GM12872 (cell line): ENCODE measurements around the gene CAPN9.

Source experiments
- TF ChIP-seq, protein P1 (sequence below): IDR thresholded peaks from 3 replicates; pipeline ENCODE4 v1.5.1; 2011; ENCODE audit warnings: low read depth, mild to moderate bottlenecking, low read length, moderate library complexity; ENCODE audit not compliant: insufficient read depth

The CAPN9 gene

DNA sequence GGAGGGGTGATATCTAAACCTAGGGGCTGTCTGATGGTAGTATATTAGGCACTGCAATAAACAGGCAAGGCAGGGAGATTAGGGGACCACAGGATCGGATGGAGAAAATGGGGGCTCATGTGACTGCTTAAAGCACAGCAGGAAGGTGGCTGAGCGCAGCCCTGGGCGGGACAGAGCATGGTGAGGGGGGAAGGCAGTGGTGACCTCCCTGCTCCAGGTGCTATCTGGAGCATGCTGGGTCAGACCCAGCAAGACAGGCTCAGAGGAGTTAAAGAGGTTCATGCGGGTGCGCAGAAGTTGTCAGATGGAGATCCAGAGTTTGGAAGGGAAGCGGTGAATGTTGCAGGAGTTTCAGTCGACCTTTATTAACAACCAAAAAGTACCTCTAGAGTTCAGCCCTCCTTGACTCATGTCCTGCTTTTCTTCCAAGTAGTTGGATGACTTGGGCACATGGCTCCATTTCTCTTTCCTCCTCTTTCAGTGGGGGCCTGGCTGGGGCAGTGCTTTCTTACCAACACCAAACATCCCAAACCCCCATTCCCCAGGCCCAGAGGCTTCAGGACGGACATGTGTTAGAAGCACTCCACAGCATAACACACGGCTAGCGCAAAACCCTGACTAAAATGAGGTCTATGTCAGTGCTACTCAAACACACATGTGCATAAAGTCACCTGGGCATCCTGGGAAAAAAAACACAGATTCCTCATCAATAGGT is 41.5 kb downstream of the CAPN9 start:
- TF ChIP-seq, protein P1, sequence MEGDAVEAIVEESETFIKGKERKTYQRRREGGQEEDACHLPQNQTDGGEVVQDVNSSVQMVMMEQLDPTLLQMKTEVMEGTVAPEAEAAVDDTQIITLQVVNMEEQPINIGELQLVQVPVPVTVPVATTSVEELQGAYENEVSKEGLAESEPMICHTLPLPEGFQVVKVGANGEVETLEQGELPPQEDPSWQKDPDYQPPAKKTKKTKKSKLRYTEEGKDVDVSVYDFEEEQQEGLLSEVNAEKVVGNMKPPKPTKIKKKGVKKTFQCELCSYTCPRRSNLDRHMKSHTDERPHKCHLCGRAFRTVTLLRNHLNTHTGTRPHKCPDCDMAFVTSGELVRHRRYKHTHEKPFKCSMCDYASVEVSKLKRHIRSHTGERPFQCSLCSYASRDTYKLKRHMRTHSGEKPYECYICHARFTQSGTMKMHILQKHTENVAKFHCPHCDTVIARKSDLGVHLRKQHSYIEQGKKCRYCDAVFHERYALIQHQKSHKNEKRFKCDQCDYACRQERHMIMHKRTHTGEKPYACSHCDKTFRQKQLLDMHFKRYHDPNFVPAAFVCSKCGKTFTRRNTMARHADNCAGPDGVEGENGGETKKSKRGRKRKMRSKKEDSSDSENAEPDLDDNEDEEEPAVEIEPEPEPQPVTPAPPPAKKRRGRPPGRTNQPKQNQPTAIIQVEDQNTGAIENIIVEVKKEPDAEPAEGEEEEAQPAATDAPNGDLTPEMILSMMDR = no peak

DNA sequence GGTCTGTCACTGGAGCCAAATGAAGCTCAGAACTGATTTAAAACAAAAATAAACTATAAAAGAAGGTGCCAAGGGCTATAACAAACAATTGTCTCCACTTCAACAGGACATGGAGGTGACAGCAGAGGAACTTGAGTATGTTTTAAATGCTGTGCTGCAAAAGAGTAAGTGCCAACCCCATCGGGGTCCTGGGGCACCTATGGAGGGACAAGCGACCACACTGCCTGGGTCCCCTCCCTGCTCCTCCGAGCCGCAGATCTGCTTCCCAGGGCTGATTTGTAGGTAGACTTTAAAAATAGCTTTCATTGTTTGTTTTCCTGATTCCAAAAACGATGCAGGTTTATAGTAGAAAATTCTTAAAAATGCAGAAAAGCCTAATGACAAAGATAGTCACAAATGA is 42.8 kb downstream of the CAPN9 start:
- TF ChIP-seq, protein P1 = no peak

DNA sequence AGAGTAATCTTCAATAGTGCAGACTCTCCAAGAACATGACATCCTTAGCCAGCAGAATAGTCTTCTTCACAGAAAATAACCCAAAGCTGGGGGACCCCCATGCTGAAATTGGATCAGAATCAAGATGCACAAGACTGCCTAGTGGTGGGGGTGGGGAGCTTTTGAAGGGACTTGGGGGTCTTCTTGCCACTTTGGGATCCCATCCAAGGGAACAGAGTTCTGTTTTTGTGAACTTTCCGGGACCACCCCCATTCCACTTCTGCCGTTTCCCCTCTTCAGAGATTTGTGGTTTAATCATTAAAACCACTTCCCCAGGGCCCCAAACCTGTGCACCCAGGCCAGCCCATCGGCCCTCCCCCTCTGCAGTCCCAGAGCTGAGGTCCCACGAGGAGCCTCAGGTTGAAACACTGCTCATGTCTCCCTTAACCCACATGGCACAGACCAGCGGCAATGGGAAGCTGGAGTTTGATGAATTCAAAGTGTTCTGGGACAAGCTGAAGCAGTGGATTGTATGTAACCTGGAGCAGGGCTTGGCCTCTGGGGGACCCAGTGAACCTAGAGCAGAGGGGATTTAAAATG is 44.9 kb downstream of the CAPN9 start:
- TF ChIP-seq, protein P1 = no peak

DNA sequence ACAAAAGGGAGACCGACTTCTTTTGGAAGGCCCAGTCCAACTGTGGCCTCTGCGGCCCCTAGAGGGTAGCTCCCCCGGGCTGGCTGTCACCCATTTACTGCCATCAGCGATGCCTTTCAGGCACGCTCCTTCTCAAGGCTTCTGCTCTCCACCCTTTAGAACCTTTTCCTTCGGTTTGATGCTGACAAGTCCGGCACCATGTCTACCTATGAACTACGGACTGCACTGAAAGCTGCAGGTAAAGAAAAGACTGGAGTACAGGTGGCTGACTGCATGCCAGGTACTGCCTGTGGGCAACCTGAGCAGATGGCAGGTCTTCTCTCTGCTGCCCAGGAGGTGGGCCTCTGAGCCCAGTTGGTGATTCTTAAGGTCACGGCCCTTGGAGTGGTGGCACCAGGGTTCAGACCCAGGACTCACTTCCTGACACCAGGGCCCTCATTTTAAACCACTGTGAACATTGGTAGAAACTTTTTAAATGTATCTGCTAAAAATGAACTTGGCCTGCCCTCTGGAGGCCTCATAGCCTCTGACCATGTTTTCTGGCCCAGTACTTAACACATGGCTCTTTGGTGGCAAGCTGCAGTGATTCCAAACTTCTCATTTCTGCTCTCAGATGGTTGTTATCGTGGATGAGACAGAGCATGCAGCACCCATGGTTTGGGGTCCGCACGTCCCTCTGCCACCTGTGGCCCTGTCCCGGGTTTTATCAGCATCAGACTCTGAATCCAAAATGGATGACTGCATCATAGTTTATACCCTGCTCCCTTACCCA is 45.7 kb downstream of the CAPN9 start:
- TF ChIP-seq, protein P1 = no peak

DNA sequence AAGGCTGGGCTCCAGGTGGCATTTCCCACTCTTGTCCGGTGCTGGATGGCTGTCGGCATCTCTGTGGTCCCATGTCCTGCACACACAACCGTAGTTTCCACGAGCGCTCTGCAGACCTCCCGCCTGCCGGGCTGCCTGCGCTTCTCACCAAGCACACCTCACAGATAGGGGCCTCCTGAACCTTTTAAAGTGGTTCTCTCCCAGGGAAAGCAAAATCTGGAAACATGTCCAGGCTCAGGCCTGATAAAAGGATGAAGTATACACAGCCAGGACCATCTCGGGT is 46.2 kb downstream of the CAPN9 start:
- TF ChIP-seq, protein P1 = no peak

DNA sequence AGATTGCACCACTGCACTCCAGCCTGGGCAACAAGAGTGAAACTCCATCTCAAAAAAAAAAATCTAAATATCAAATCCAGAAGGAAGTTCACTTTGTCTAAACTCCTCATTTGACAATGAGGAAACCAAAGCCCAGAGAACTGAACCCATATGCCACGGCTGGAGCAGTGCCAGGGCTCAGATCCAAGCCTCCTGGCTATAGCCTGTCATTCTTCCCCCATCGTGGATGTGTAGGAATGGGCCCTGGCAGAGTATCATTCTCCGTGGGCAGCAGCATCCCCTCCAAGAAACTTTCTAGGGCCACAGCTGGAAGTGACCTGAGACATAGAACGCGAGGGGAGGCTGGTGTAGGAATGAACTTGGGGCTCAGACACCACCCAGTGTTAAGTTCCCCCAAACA is 47.2 kb downstream of the CAPN9 start:
- TF ChIP-seq, protein P1 = no peak

DNA sequence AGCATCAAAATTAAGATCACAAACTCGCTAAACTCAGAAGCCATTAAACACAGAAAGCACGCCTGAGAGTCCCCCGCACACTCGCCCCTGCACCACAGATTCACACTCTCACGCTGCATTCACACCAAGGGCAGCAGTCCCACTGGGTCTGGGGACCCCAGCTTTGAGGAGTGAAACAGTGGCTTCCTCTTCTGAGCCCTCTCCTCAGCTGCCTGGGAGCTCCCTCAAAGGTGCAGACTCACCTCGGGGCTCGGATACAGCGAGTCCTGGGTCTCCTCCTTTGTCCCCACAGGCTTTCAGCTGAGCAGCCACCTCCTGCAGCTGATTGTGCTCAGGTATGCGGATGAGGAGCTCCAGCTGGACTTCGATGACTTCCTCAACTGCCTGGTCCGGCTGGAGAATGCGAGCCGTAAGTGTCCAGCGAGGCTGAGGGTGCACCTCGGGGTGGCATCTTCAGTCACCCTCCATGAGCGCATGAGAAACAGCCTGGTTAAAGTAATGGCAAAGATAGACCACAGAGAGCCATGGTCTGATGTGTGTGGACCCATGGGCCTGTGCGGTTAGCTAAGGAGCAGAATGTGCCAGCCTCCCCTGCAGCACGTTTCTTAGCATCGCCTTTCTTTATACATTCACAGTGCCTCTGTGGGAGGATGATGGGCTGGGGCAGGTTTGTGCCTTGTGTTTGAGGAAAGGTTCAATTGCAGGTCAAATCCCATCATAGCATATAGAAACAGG is 47.9 kb downstream of the CAPN9 start:
- TF ChIP-seq, protein P1 = no peak
